ENCODE measurements around the gene PRKCH.

PRKCH gene

GRCh38 chr14:61335671-61336275 lies 14.4 kb downstream of the PRKCH start:
- no peak for DNase-seq (ENCODE audit: low read depth in 2 of 2)

GRCh38 chr14:61337893-61338292 lies 16.5 kb downstream of the PRKCH start:
- no peak for DNase-seq (ENCODE audit: low read depth in 2 of 2)

GRCh38 chr14:61338457-61338856 lies 17.1 kb downstream of the PRKCH start:
- no peak for DNase-seq (ENCODE audit: low read depth in 2 of 2)

- DNase-seq (ENCODE audit: low read depth in 2 of 2) = no peak
These were observed 20.2 kb downstream of the PRKCH start for GRCh38 chr14:61341275-61342206.

- no peak for DNase-seq (ENCODE audit: low read depth in 2 of 2)
These were observed 21.1 kb downstream of the PRKCH start for GRCh38 chr14:61342486-61342885.

GRCh38 chr14:61342932-61343331 lies 21.6 kb downstream of the PRKCH start:
- DNase-seq (ENCODE audit: low read depth in 2 of 2) = no peak

GRCh38 chr14:61343471-61343870 lies 22.1 kb downstream of the PRKCH start:
- DNase-seq (ENCODE audit: low read depth in 2 of 2) = no peak

- DNase-seq (ENCODE audit: low read depth in 2 of 2) = no peak
These were observed 22.6 kb downstream of the PRKCH start for GRCh38 chr14:61343991-61344405.

GRCh38 chr14:61344437-61345150 lies 23.2 kb downstream of the PRKCH start:
- no peak for DNase-seq (ENCODE audit: low read depth in 2 of 2)

GRCh38 chr14:61345151-61345482 lies 23.7 kb downstream of the PRKCH start:
- DNase-seq (ENCODE audit: low read depth in 2 of 2) = no peak

- DNase-seq (ENCODE audit: low read depth in 2 of 2) = no peak
These were observed 24.8 kb downstream of the PRKCH start for GRCh38 chr14:61346221-61346620.

GRCh38 chr14:61346793-61347192 lies 25.4 kb downstream of the PRKCH start:
- no peak for DNase-seq (ENCODE audit: low read depth in 2 of 2)

- DNase-seq (ENCODE audit: low read depth in 2 of 2) = no peak
These were observed 26.6 kb downstream of the PRKCH start for GRCh38 chr14:61347826-61348443.

GRCh38 chr14:61350427-61351270 lies 29.3 kb downstream of the PRKCH start:
- DNase-seq (ENCODE audit: low read depth in 2 of 2) = no peak

GRCh38 chr14:61351477-61351876 lies 30.1 kb downstream of the PRKCH start:
- DNase-seq (ENCODE audit: low read depth in 2 of 2) = no peak

GRCh38 chr14:61355892-61356325 lies 34.5 kb downstream of the PRKCH start:
- no peak for DNase-seq (ENCODE audit: low read depth in 2 of 2)

- DNase-seq (ENCODE audit: low read depth in 2 of 2) = no peak
These were observed 35.7 kb downstream of the PRKCH start for GRCh38 chr14:61357123-61357522.

GRCh38 chr14:61358554-61359226 lies 37.3 kb downstream of the PRKCH start:
- DNase-seq (ENCODE audit: low read depth in 2 of 2) = no peak

- DNase-seq (ENCODE audit: low read depth in 2 of 2) = no peak
These were observed 39.6 kb downstream of the PRKCH start for GRCh38 chr14:61360796-61361525.

Data from fibroblast of skin of left biceps (primary cell).